ENCODE results near the gene CNNM4. TPM values are rescaled to one million over a fixed set of nuclear protein-coding genes. Genes with fewer than 3 reads are reported as not detected.

The CNNM4 gene
- total and polyA plus RNA-seq, 10 donors: 1.5 to 14.4 (median 7.8) TPM

- peaks cover 7 to 24% (median 19%) of the 10 kb centered on the region in 6 donors for H3K4me1 ChIP-seq
- DNase-seq: peak; percentile 96
- peak overlapping the region in 5 of 8 donors; percentile 33 to 74 (median 52) for H3K27ac ChIP-seq
- peak overlapping the region in 7 of 8 donors; percentile 20 to 66 (median 30) for H3K4me3 ChIP-seq
- H3K36me3 ChIP-seq: peaks cover 0 to 67% (median 6%) of the 10 kb centered on the region in 6 donors
- intact Hi-C loops (cut with DNase I; ENCODE audit: low total_unique reads): no loop called here
- H3K9me3 ChIP-seq: no peaks in the 10 kb centered on the region
- peak; percentile 71 to 86 (median 80) for TF ChIP-seq POLR2AphosphoS5 (IDR thresholded peaks at IDR 0.05)
- TF ChIP-seq CTCF (IDR thresholded peaks at IDR 0.05 in 8 of 11, conservative IDR thresholded peaks at IDR 0.05 in 3 of 11): no peak
- no peak for TF ChIP-seq POLR2A (IDR thresholded peaks at IDR 0.05)
- no peaks in the 10 kb centered on the region for H3K27me3 ChIP-seq (replicated peaks in 1 of 7)
- 9 to 19% (median 18%) methylated on average over 18 to 42 of the region's 42 CpGs for WGBS, 5 donors
These were observed 78.7 kb downstream of the CNNM4 start for GRCh38 chr2:96839293-96839874.

- peaks cover 7 to 24% (median 19%) of the 10 kb centered on the region in 6 donors for H3K4me1 ChIP-seq
- TF ChIP-seq POLR2AphosphoS5 (IDR thresholded peaks at IDR 0.05) (peak in 2 of 3 donors; percentile 7 to 53), POLR2A (IDR thresholded peaks at IDR 0.05) (no peak)
- peaks cover 0 to 64% (median 3%) of the 10 kb centered on the region in 6 donors for H3K36me3 ChIP-seq
- H3K27ac ChIP-seq: peak overlapping the region in 5 of 8 donors; percentile 33 to 74 (median 52)
- 87 to 92% (median 90%) methylated on average over 37 of the region's 37 CpGs for WGBS, 5 donors
- H3K4me3 ChIP-seq: peak overlapping the region in 4 of 8 donors; percentile 26 to 66 (median 33)
- no peaks in the 10 kb centered on the region for H3K27me3 ChIP-seq (replicated peaks in 1 of 7)
- intact Hi-C loops (cut with DNase I; ENCODE audit: low total_unique reads): no loop called here
- DNase-seq: no peak
- H3K9me3 ChIP-seq: no peaks in the 10 kb centered on the region
These were observed 79.5 kb downstream of the CNNM4 start for GRCh38 chr2:96839875-96840850.

GRCh38 chr2:96841701-96842495, 81.2 kb downstream of the CNNM4 start:
- intact Hi-C loops (cut with DNase I; ENCODE audit: low total_unique reads): no loop called here
- TF ChIP-seq CTCF (IDR thresholded peaks at IDR 0.05 in 8 of 11, conservative IDR thresholded peaks at IDR 0.05 in 3 of 11) (no peak), POLR2AphosphoS5 (IDR thresholded peaks at IDR 0.05) (peak in 2 of 3 donors; percentile 29 to 61)
- 89 to 93% (median 90%) methylated on average over 11 to 16 of the region's 16 CpGs for WGBS, 5 donors
- no peak for DNase-seq
- H3K36me3 ChIP-seq: peaks cover 0 to 71% (median 10%) of the 10 kb centered on the region in 6 donors
- H3K27me3 ChIP-seq (replicated peaks in 1 of 7): no peaks in the 10 kb centered on the region
- no peak overlapping the region for H3K4me3 ChIP-seq
- H3K4me1 ChIP-seq: peaks cover 7 to 24% (median 19%) of the 10 kb centered on the region in 6 donors
- no peak overlapping the region for H3K27ac ChIP-seq
- H3K9me3 ChIP-seq: no peaks in the 10 kb centered on the region

GRCh38 chr2:96842600-96842999, 81.9 kb downstream of the CNNM4 start:
- 92 to 98% (median 96%) methylated on average over 2 to 7 of the region's 7 CpGs for WGBS, 5 donors

More at GRCh38 chr2:96842600-96842999, 81.9 kb downstream of the CNNM4 start:
- no peak for DNase-seq
- TF ChIP-seq CTCF (IDR thresholded peaks at IDR 0.05 in 8 of 11, conservative IDR thresholded peaks at IDR 0.05 in 3 of 11) (no peak), POLR2AphosphoS5 (IDR thresholded peaks at IDR 0.05) (peak in 2 of 3 donors; percentile 12 to 44), POLR2A (IDR thresholded peaks at IDR 0.05) (no peak)
- H3K4me3 ChIP-seq: no peak overlapping the region
- H3K27ac ChIP-seq: no peak overlapping the region
- peaks cover 0 to 74% (median 15%) of the 10 kb centered on the region in 6 donors for H3K36me3 ChIP-seq
- H3K27me3 ChIP-seq (replicated peaks in 1 of 7): no peaks in the 10 kb centered on the region
- H3K9me3 ChIP-seq: no peaks in the 10 kb centered on the region
- intact Hi-C loops (cut with DNase I; ENCODE audit: low total_unique reads): no loop called here
- peaks cover 7 to 24% (median 19%) of the 10 kb centered on the region in 6 donors for H3K4me1 ChIP-seq
